Activated T-helper 2 cell treated with anti-CD3 and anti-CD28 coated beads, Interferon-gamma antibody, Interleukin-2, Interleukin-4, amounts not matched to agents 10 μg/mL and 5 μg/mL and 100 μg/mL, durations not matched to agents 14 hours and 24 hours and 36 hours (primary cell): ENCODE data around the gene SCUBE3. TPM values are rescaled to one million over a fixed set of nuclear protein-coding genes. Genes with fewer than 3 reads are reported as not detected.

Source experiments
- DNase-seq: peaks from one replicate; pipeline ENCODE4 v3.0.0; 2021; ENCODE audit warnings: low spot score
- H3K27ac Mint-ChIP-seq: one replicate; pipeline ENCODE4 v1.8.0; 2021; ENCODE audit warnings: mixed read lengths
- H3K27me3 Mint-ChIP-seq: one replicate; pipeline ENCODE4 v1.8.0; 2021; ENCODE audit warnings: low read depth, mixed read lengths
- H3K36me3 Mint-ChIP-seq: one replicate; pipeline ENCODE4 v1.8.0; 2021; ENCODE audit warnings: low read depth, mixed read lengths
- H3K4me1 Mint-ChIP-seq: one replicate; pipeline ENCODE4 v1.8.0; 2021; ENCODE audit warnings: low read depth, mixed read lengths
- H3K4me3 Mint-ChIP-seq: one replicate; pipeline ENCODE4 v1.8.0; 2021; ENCODE audit warnings: low read depth, mild to moderate bottlenecking, moderate library complexity, mixed read lengths
- H3K9me3 Mint-ChIP-seq: one replicate; pipeline ENCODE4 v1.8.0; 2021; ENCODE audit warnings: mixed read lengths
- intact Hi-C: fragments of 100-400 bp; cut with micrococcal nuclease; formaldehyde crosslinking; loops from one replicate; pipeline ENCODE4 v1.15.1; 2023
- total RNA-seq: library from RNA; stranded (reverse); gene quantifications from 2 replicates; pipeline ENCODE4 v1.2.3, GENCODE V29; 2022

Gene SCUBE3
- total RNA-seq, 1 donor from 2014 or later = not detected

DNA sequence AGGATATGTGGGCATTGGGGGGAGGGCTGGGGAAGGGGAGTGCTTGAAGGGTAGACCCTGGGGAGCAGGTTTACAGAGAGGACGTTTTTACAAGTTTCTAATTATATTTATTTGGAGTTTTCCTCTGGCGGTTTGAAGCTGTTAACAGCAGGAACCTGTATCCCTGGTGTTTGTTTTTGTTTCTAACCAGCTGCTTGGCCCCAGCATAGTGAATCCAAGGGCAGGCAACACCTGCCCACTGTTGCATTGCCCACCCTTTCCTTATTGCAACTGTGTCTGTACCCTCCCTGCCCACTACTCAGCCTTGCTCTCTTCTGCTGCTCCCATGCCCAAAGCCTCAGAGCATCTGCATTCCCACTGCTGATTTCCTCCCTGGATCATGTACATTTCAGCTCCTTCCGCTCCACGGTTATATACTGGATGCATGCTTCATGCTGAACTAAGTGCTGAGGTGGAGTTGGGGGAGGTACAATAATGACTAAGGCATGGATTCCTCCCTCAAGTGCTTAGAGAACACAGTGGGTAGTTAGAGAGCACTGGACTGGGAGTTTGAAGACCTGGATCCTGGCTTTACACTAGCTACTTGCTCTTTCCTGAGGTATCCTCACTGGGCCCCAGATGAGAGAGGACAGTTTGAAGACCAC is 6.0 kb downstream of the SCUBE3 start:
- H3K27ac Mint-ChIP-seq = no peak overlapping the region
- H3K9me3 Mint-ChIP-seq = no peaks in the 10 kb centered on the region
- H3K4me1 Mint-ChIP-seq = no peaks in the 10 kb centered on the region
- H3K4me3 Mint-ChIP-seq = no peak overlapping the region
- intact Hi-C loops = no loop called here
- no peak for DNase-seq
- no peaks in the 10 kb centered on the region for H3K36me3 Mint-ChIP-seq
- peaks cover 50% of the 10 kb centered on the region for H3K27me3 Mint-ChIP-seq

DNA sequence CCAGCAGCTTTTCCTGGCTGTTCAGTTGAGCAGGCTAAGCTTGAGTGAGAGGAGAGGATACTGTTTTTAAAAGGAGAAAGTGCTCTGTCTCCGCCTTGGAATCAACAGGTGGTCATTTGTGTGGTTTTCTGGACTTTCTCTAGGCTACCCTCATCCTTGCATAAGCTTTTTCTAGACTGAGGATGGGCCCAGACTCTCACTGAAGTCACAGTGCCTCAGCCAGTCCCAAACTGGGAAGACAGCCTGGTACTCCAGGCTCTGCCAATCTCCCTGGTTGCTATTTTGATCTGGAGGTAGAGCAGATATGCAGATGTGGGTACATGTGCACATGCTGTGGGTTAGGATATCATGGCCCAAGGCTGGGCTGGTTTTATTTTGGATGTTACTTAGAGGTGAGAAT is 7.0 kb downstream of the SCUBE3 start:
- peaks cover 41% of the 10 kb centered on the region for H3K27me3 Mint-ChIP-seq
- no peaks in the 10 kb centered on the region for H3K4me1 Mint-ChIP-seq
- no peak for DNase-seq
- no peaks in the 10 kb centered on the region for H3K9me3 Mint-ChIP-seq
- H3K27ac Mint-ChIP-seq = no peak overlapping the region
- no peak overlapping the region for H3K4me3 Mint-ChIP-seq
- no peaks in the 10 kb centered on the region for H3K36me3 Mint-ChIP-seq
- intact Hi-C loops = no loop called here

GRCh38 chr6:35223396-35223795 is 9.6 kb downstream of the SCUBE3 start:
- no peak overlapping the region for H3K27ac Mint-ChIP-seq
- H3K9me3 Mint-ChIP-seq = no peaks in the 10 kb centered on the region
- peaks cover 20% of the 10 kb centered on the region for H3K27me3 Mint-ChIP-seq
- intact Hi-C loops = no loop called here
- H3K4me3 Mint-ChIP-seq = no peak overlapping the region
- H3K36me3 Mint-ChIP-seq = no peaks in the 10 kb centered on the region
- H3K4me1 Mint-ChIP-seq = no peaks in the 10 kb centered on the region
- no peak for DNase-seq

DNA sequence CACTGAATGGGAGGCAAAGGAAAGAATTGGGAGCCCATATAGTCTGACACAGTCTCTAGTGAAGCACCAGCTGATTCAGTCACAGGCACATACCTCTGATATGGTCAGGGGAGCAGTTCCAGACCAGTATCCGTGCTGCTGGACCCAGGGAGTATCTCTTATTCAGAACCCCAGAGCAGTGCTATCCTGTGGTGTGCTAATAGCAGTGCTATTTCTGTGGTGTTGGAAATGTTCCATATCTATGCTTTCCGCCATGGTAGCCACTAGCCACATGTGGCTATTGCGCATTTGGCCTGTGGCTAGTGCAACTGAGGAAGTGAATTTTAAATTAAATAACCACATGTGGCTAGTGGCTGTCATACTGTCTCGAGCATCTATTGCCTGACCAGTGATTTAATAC is 11.0 kb downstream of the SCUBE3 start:
- intact Hi-C loops = no loop called here
- H3K27me3 Mint-ChIP-seq = peaks cover 13% of the 10 kb centered on the region
- no peaks in the 10 kb centered on the region for H3K36me3 Mint-ChIP-seq
- H3K4me1 Mint-ChIP-seq = no peaks in the 10 kb centered on the region
- no peak overlapping the region for H3K27ac Mint-ChIP-seq
- no peak for DNase-seq
- no peaks in the 10 kb centered on the region for H3K9me3 Mint-ChIP-seq
- no peak overlapping the region for H3K4me3 Mint-ChIP-seq

GRCh38 chr6:35228481-35228880 is 14.7 kb downstream of the SCUBE3 start:
- intact Hi-C loops = no loop called here
- no peaks in the 10 kb centered on the region for H3K4me1 Mint-ChIP-seq
- H3K9me3 Mint-ChIP-seq = no peaks in the 10 kb centered on the region
- no peak for DNase-seq
- no peak overlapping the region for H3K27ac Mint-ChIP-seq
- H3K36me3 Mint-ChIP-seq = no peaks in the 10 kb centered on the region
- H3K27me3 Mint-ChIP-seq = peaks cover 7% of the 10 kb centered on the region
- no peak overlapping the region for H3K4me3 Mint-ChIP-seq

DNA sequence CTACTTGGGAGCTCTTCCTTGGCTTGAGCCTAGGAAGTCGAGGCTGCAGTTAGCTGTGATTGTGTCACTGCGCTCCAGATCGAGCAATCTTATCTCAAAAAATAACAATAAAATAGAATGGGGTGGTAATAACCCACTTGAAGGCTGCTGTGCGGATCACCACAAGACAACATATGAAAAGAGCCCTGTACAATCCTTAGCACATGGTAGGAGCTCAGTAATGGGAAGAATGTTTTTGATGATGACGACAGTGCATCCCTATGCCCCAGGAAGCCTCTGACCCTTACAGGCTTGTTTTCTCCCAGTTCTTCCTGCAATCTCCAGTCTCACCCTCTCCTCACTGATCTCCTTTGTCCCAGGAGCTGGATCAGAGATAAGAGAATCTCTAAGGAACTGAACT is 15.5 kb downstream of the SCUBE3 start:
- DNase-seq = no peak
- Mint-ChIP-seq H3K27ac (no peak overlapping the region), H3K4me1 (no peaks in the 10 kb centered on the region), H3K4me3 (no peak overlapping the region), H3K27me3 (peaks cover 2% of the 10 kb centered on the region), H3K36me3 (no peaks in the 10 kb centered on the region), H3K9me3 (no peaks in the 10 kb centered on the region)
- intact Hi-C loops = no loop called here

GRCh38 chr6:35230498-35230897 is 16.7 kb downstream of the SCUBE3 start:
- Mint-ChIP-seq H3K4me1 (no peaks in the 10 kb centered on the region), H3K27ac (no peak overlapping the region), H3K36me3 (no peaks in the 10 kb centered on the region), H3K27me3 (peaks cover 2% of the 10 kb centered on the region), H3K9me3 (no peaks in the 10 kb centered on the region), H3K4me3 (no peak overlapping the region)
- DNase-seq = no peak
- intact Hi-C loops = no loop called here

- Mint-ChIP-seq H3K9me3 (no peaks in the 10 kb centered on the region), H3K36me3 (no peaks in the 10 kb centered on the region), H3K4me1 (no peaks in the 10 kb centered on the region), H3K27me3 (peaks cover 2% of the 10 kb centered on the region), H3K4me3 (no peak overlapping the region), H3K27ac (no peak overlapping the region)
- DNase-seq = no peak
- intact Hi-C loops = no loop called here
Observed at GRCh38 chr6:35230950-35231349, 17.2 kb downstream of the SCUBE3 start.

- no peak overlapping the region for H3K4me3 Mint-ChIP-seq
- peaks cover 2% of the 10 kb centered on the region for H3K27me3 Mint-ChIP-seq
- H3K9me3 Mint-ChIP-seq = no peaks in the 10 kb centered on the region
Observed at GRCh38 chr6:35231563-35231962, 17.8 kb downstream of the SCUBE3 start.

GRCh38 chr6:35234901-35235300 is 21.1 kb downstream of the SCUBE3 start:
- H3K36me3 Mint-ChIP-seq = no peaks in the 10 kb centered on the region
- no peaks in the 10 kb centered on the region for H3K9me3 Mint-ChIP-seq
- intact Hi-C loops = no loop called here
- H3K27me3 Mint-ChIP-seq = peaks cover 2% of the 10 kb centered on the region
- no peaks in the 10 kb centered on the region for H3K4me1 Mint-ChIP-seq
- no peak for DNase-seq
- H3K4me3 Mint-ChIP-seq = no peak overlapping the region
- no peak overlapping the region for H3K27ac Mint-ChIP-seq

More at GRCh38 chr6:35231563-35231962, 17.8 kb downstream of the SCUBE3 start:
- H3K27ac Mint-ChIP-seq = no peak overlapping the region
- intact Hi-C loops = no loop called here
- H3K4me1 Mint-ChIP-seq = no peaks in the 10 kb centered on the region
- no peaks in the 10 kb centered on the region for H3K36me3 Mint-ChIP-seq
- no peak for DNase-seq

DNA sequence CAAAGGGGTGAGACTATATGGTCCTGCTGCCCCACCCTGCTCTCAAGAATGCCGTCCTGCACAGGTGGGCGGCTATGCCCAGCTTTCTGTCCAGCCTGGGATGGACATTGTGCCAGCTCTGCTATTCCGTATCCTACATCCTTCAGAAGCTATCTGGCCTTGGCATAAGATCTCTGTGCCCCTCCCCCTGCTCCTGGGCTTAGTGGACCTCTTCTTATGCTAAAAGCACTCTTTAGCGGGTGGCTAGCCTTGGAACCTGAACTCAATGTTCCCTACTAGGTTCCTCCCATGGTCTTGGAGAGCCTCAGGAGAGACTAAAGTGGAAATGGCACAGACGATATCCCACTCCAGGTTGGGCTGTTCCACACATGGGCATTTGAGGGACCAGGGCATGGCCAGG is 22.5 kb downstream of the SCUBE3 start:
- H3K36me3 Mint-ChIP-seq = no peaks in the 10 kb centered on the region
- no peaks in the 10 kb centered on the region for H3K9me3 Mint-ChIP-seq
- no peak overlapping the region for H3K4me3 Mint-ChIP-seq
- intact Hi-C loops = no loop called here
- no peaks in the 10 kb centered on the region for H3K4me1 Mint-ChIP-seq
- H3K27ac Mint-ChIP-seq = no peak overlapping the region
- no peak for DNase-seq
- H3K27me3 Mint-ChIP-seq = no peaks in the 10 kb centered on the region

DNA sequence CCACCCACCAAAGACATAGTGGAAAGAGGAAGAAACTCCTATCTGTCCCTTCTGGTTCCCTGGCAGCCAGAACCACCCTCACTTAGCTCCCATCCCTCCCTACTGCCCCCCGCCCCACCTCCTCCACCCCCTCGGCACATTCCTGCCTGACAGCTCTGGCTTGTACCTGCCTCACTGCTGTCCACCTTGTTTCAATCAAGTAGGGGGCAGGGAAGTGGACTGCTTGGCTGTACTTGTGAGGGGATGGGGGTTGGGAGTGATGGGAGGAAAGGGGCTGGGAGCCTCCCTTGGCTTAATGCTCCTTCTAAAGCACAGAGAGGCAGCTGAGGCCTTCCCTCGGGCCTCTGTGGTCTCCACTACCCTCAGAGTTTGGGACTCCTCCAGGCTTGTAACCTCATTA is 23.7 kb downstream of the SCUBE3 start:
- Mint-ChIP-seq H3K36me3 (no peaks in the 10 kb centered on the region), H3K27ac (no peak overlapping the region), H3K27me3 (no peaks in the 10 kb centered on the region), H3K4me3 (no peak overlapping the region), H3K9me3 (no peaks in the 10 kb centered on the region), H3K4me1 (no peaks in the 10 kb centered on the region)
- no peak for DNase-seq
- intact Hi-C loops = no loop called here

DNA sequence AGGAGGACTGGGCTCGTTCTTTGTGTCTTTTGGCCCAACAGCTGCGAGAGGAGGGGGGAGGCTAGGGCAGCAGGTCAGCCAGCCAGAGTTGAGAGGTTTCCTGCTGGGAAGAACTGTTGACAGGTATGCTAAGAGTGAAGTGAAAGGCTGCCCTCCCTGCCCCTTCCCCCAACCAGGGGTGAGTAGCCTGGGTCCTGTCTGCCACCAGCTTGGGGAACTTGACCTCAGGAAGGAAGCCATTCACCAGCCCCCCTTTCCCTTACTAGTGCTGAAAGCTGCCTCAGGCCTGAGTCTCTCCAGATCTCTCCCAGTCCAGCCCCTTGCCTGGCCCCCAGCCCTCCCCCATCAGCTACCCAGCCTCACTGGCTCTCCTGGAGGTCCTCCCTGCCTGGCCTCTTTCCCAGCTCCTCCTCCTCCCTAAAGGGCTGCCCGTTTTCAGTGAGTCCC is 25.1 kb downstream of the SCUBE3 start:
- no peaks in the 10 kb centered on the region for H3K4me1 Mint-ChIP-seq
- no peaks in the 10 kb centered on the region for H3K27me3 Mint-ChIP-seq
- no peaks in the 10 kb centered on the region for H3K9me3 Mint-ChIP-seq
- intact Hi-C loops = no loop called here
- no peak overlapping the region for H3K27ac Mint-ChIP-seq
- H3K36me3 Mint-ChIP-seq = no peaks in the 10 kb centered on the region
- no peak overlapping the region for H3K4me3 Mint-ChIP-seq
- DNase-seq = no peak

DNA sequence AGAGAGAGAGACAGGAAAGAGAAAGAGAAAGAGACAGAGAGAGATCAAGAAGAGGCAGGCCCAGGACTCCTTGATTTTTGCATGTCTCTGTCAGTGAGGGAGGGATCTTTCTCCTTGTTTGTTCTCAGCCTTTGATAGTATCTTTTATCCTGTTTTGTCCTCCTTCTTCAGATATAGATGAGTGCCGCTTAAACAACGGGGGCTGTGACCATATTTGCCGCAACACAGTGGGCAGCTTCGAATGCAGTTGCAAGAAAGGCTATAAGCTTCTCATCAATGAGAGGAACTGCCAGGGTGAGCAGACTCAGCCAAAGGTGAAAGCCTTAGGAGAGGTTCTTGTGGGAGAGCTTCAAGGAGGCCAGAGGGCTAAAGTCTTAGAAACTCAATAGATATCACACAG is 25.8 kb downstream of the SCUBE3 start:
- Mint-ChIP-seq H3K27ac (no peak overlapping the region), H3K4me3 (no peak overlapping the region), H3K4me1 (no peaks in the 10 kb centered on the region), H3K9me3 (no peaks in the 10 kb centered on the region), H3K27me3 (no peaks in the 10 kb centered on the region), H3K36me3 (no peaks in the 10 kb centered on the region)
- DNase-seq = no peak
- intact Hi-C loops = no loop called here
